SK-N-MC (cell line): Measurements from ENCODE around the gene ARHGAP26.

Experiments
- DNase-seq: peaks from one replicate; pipeline ENCODE4 v3.0.0-alpha.2; 2011; ENCODE audit warnings: low read depth, low spot score
- H3K27ac ChIP-seq: fragments of 200-600 bp; sonication (generic); 2 replicates; pipeline ENCODE4 v1.5.1; 2016; ENCODE audit warnings: mixed run types
- H3K36me3 ChIP-seq: fragments of 200-600 bp; sonication (generic); 2 replicates; pipeline ENCODE4 v1.6.1; 2017; ENCODE audit warnings: antibody characterized with exemption, low read length, mixed read lengths; ENCODE audit not compliant: insufficient read depth
- H3K4me3 ChIP-seq: fragments of 200-600 bp; sonication (generic); 2 replicates; pipeline ENCODE4 v1.5.1; 2016
- H3K9ac ChIP-seq: fragments of 200-600 bp; sonication (generic); 2 replicates; pipeline ENCODE4 v1.8.0; 2017; ENCODE audit warnings: mixed run types, mixed read lengths; ENCODE audit not compliant: insufficient read length
- H3K9me3 ChIP-seq: fragments of 200-600 bp; sonication (generic); 2 replicates; pipeline ENCODE4 v1.6.1; 2017; ENCODE audit warnings: low read depth, mild to moderate bottlenecking, antibody characterized with exemption, low read length, moderate library complexity, mixed read lengths
- EZH2 ChIP-seq: fragments of 200-600 bp; sonication (generic); IDR thresholded peaks from one replicate; pipeline ENCODE4 v1.6.1; 2017; ENCODE audit warnings: antibody characterized with exemption
- FOXP2 ChIP-seq: optimal IDR thresholded peaks from 2 replicates; pipeline ENCODE3; 2011; ENCODE audit warnings: mild to moderate bottlenecking, moderate library complexity; ENCODE audit not compliant: insufficient read depth; ENCODE audit errors: extremely low read length, control extremely low read depth
- POLR2AphosphoS5 ChIP-seq: IDR thresholded peaks from 2 replicates; pipeline ENCODE4 v1.6.1; 2012; ENCODE audit warnings: mild to moderate bottlenecking, low read depth, low read length, borderline replicate concordance

The ARHGAP26 gene

GRCh38 chr5:142905348-142905747 lies 135.2 kb downstream of the ARHGAP26 start:
- no peaks in the 10 kb centered on the region for H3K36me3 ChIP-seq
- TF ChIP-seq POLR2AphosphoS5 (no peak), EZH2 (no peak), FOXP2 (no peak)
- no peaks in the 10 kb centered on the region for H3K9me3 ChIP-seq
- no peak for DNase-seq
- H3K9ac ChIP-seq, result no peak overlapping the region
- H3K4me3 ChIP-seq, result no peak overlapping the region
- H3K27ac ChIP-seq, result no peak overlapping the region

GRCh38 chr5:142906863-142907671 lies 136.9 kb downstream of the ARHGAP26 start:
- H3K9ac ChIP-seq, result no peak overlapping the region
- DNase-seq, result no peak
- no peak overlapping the region for H3K27ac ChIP-seq

GRCh38 chr5:142908659-142909058 lies 138.5 kb downstream of the ARHGAP26 start:
- no peak overlapping the region for H3K4me3 ChIP-seq
- H3K9ac ChIP-seq, result no peak overlapping the region
- no peak overlapping the region for H3K27ac ChIP-seq
- no peak for DNase-seq
- H3K9me3 ChIP-seq, result no peaks in the 10 kb centered on the region
- TF ChIP-seq EZH2, result no peak
- no peak for TF ChIP-seq FOXP2
- no peak for TF ChIP-seq POLR2AphosphoS5
- no peaks in the 10 kb centered on the region for H3K36me3 ChIP-seq

More at GRCh38 chr5:142906863-142907671, 136.9 kb downstream of the ARHGAP26 start:
- no peak overlapping the region for H3K4me3 ChIP-seq
- TF ChIP-seq FOXP2, result no peak
- H3K9me3 ChIP-seq, result no peaks in the 10 kb centered on the region
- no peaks in the 10 kb centered on the region for H3K36me3 ChIP-seq

- Histone ChIP-seq H3K4me3 (no peak overlapping the region), H3K9ac (no peak overlapping the region), H3K9me3 (no peaks in the 10 kb centered on the region), H3K36me3 (no peaks in the 10 kb centered on the region), H3K27ac (no peak overlapping the region)
- DNase-seq, result no peak
- TF ChIP-seq POLR2AphosphoS5 (no peak), EZH2 (no peak), FOXP2 (no peak)
Measured at GRCh38 chr5:142910128-142910527, 140.0 kb downstream of the ARHGAP26 start.

GRCh38 chr5:142911170-142911569 lies 141.0 kb downstream of the ARHGAP26 start:
- DNase-seq, result no peak
- no peaks in the 10 kb centered on the region for H3K9me3 ChIP-seq
- no peak overlapping the region for H3K27ac ChIP-seq
- no peak overlapping the region for H3K4me3 ChIP-seq
- TF ChIP-seq POLR2AphosphoS5 (no peak), FOXP2 (no peak), EZH2 (no peak)
- no peaks in the 10 kb centered on the region for H3K36me3 ChIP-seq
- no peak overlapping the region for H3K9ac ChIP-seq

GRCh38 chr5:142911775-142912174 lies 141.6 kb downstream of the ARHGAP26 start:
- Histone ChIP-seq H3K36me3 (no peaks in the 10 kb centered on the region), H3K9ac (no peak overlapping the region), H3K4me3 (no peak overlapping the region), H3K9me3 (no peaks in the 10 kb centered on the region), H3K27ac (no peak overlapping the region)
- no peak for DNase-seq
- TF ChIP-seq FOXP2 (no peak), EZH2 (no peak), POLR2AphosphoS5 (no peak)

GRCh38 chr5:142913728-142914338 lies 143.7 kb downstream of the ARHGAP26 start:
- H3K9me3 ChIP-seq, result no peaks in the 10 kb centered on the region
- no peak overlapping the region for H3K27ac ChIP-seq
- TF ChIP-seq EZH2, result no peak
- no peak for TF ChIP-seq FOXP2
- TF ChIP-seq POLR2AphosphoS5, result no peak
- no peak overlapping the region for H3K4me3 ChIP-seq
- H3K36me3 ChIP-seq, result no peaks in the 10 kb centered on the region
- no peak for DNase-seq
- no peak overlapping the region for H3K9ac ChIP-seq

GRCh38 chr5:142915038-142915437 lies 144.9 kb downstream of the ARHGAP26 start:
- no peak overlapping the region for H3K9ac ChIP-seq
- H3K9me3 ChIP-seq, result no peaks in the 10 kb centered on the region
- H3K4me3 ChIP-seq, result no peak overlapping the region
- no peak overlapping the region for H3K27ac ChIP-seq
- H3K36me3 ChIP-seq, result no peaks in the 10 kb centered on the region
- no peak for DNase-seq
- TF ChIP-seq EZH2, result no peak
- TF ChIP-seq FOXP2, result no peak
- no peak for TF ChIP-seq POLR2AphosphoS5

- Histone ChIP-seq H3K9me3 (no peaks in the 10 kb centered on the region), H3K4me3 (no peak overlapping the region), H3K36me3 (no peaks in the 10 kb centered on the region), H3K27ac (no peak overlapping the region), H3K9ac (no peak overlapping the region)
- TF ChIP-seq POLR2AphosphoS5 (no peak), FOXP2 (no peak), EZH2 (no peak)
- no peak for DNase-seq
Measured at GRCh38 chr5:142915813-142916424, 145.7 kb downstream of the ARHGAP26 start.
